ENCODE data around the gene RADIL. TPM values are rescaled to one million over a fixed set of nuclear protein-coding genes. Genes with fewer than 3 reads are reported as not detected.

RADIL gene
- total and polyA plus RNA-seq, 9 of the 15 experiments (the other 6 are each of a cell fraction or from before 2014, with no cell fraction given), result 0.06 to 8.1 (median 1.9) TPM; not detected in 1

- FAIRE-seq, result no peak
- no peaks in the 10 kb centered on the region for H3K9me3 ChIP-seq (replicated peaks; ENCODE audit: control insufficient read depth, insufficient read depth, low read depth, low read length)
- H3K27me3 ChIP-seq (ENCODE audit: control insufficient read depth in 2 of 2, insufficient read depth in 2 of 2, low read length in 2 of 2), result no peaks in the 10 kb centered on the region
- no peak overlapping the region for H3K27ac ChIP-seq (ENCODE audit: extremely low read depth, low read depth, low read length)
- H3K4me1 ChIP-seq (replicated peaks in 1 of 2; ENCODE audit: control insufficient read depth in 2 of 2, insufficient read depth in 2 of 2, low read length in 2 of 2), result peaks cover 0 to 50% of the 10 kb centered on the region in 2 experiments; a peak in 3 of 5 replicates
- H3K79me2 ChIP-seq (ENCODE audit: control insufficient read depth, insufficient read depth, low read length), result no peaks in the 10 kb centered on the region
- no peak overlapping the region for H3K9ac ChIP-seq (ENCODE audit: insufficient read depth in 1 of 2, low read depth in 2 of 2, low read length in 2 of 2)
- DNase-seq (ENCODE audit: extremely low read depth in 1 of 4, low spot score in 3 of 4), result no peak
- H2AFZ ChIP-seq (ENCODE audit: low read depth, low read length), result no peak overlapping the region
- H3K4me2 ChIP-seq (ENCODE audit: insufficient read depth, low read length), result no peak overlapping the region
- intact Hi-C loops (cut with micrococcal nuclease), result loop anchor here (10.0 kb wide), 1 partner anchor 88 kb away; the partner anchor contains the start of gene RADIL
- no peaks in the 10 kb centered on the region for H3K9me1 ChIP-seq (ENCODE audit: control insufficient read depth, insufficient read depth, low read length)
- CTCF ChIA-PET (ENCODE audit: low intra/inter-chr PET ratio), result no interaction called here
- TF ChIP-seq ZNF778 (CRISPR knock-in tag; IDR thresholded peaks at IDR 0.05) (no peak), ZNF695 (CRISPR knock-in tag; IDR thresholded peaks at IDR 0.05) (no peak)
- POLR2A ChIA-PET, result interaction anchor here (0.7 to 1.3 kb wide), 3 partner anchors 10 to 318 kb away, joined by 3 to 5 read pairs (median 4); partner anchors contain the start of gene AP5Z1
- no peak for ATAC-seq
- in situ Hi-C loops (cut with MboI), result loop anchor here (10.0 kb wide), 1 partner anchor 288 kb away; no protein-coding TSS in a partner anchor
- H4K20me1 ChIP-seq (replicated peaks; ENCODE audit: control insufficient read depth, insufficient read depth, low read length), result peaks cover 4% of the 10 kb centered on the region; the same call in 1 of the 2 replicates
- no TSS peak for BruUV-seq (replicated peaks)
- no peak overlapping the region for H3K4me3 ChIP-seq
- 72% methylated on average over 9 of the region's 9 CpGs for WGBS (ENCODE audit: insufficient coverage, low coverage, missing lambda C conversion rate)
- H3K36me3 ChIP-seq (ENCODE audit: control insufficient read depth, insufficient read depth, low read length), result peaks cover 6% of the 10 kb centered on the region; the same call in 1 of the 3 replicates
Measured at GRCh38 chr7:4796453-4796852, 87.1 kb downstream of the RADIL start.

GRCh38 chr7:4794591-4795350 is 88.7 kb downstream of the RADIL start:
- Histone ChIP-seq H2AFZ (ENCODE audit: low read depth, low read length) (no peak overlapping the region), H3K4me3 (no peak overlapping the region), H3K4me1 (replicated peaks in 1 of 2; ENCODE audit: control insufficient read depth in 2 of 2, insufficient read depth in 2 of 2, low read length in 2 of 2) (peaks cover 0 to 44% of the 10 kb centered on the region in 2 experiments; a peak in 3 of 5 replicates), H3K36me3 (ENCODE audit: control insufficient read depth, insufficient read depth, low read length) (peaks cover 14% of the 10 kb centered on the region; the same call in 1 of the 3 replicates), H3K9ac (ENCODE audit: insufficient read depth in 1 of 2, low read depth in 2 of 2, low read length in 2 of 2) (peak overlapping the region in 1 of 2 experiments; percentile 28; a peak in 1 of 4 replicates), H3K9me1 (ENCODE audit: control insufficient read depth, insufficient read depth, low read length) (no peaks in the 10 kb centered on the region), H3K4me2 (ENCODE audit: insufficient read depth, low read length) (no peak overlapping the region), H4K20me1 (replicated peaks; ENCODE audit: control insufficient read depth, insufficient read depth, low read length) (peaks cover 4% of the 10 kb centered on the region; the same call in 1 of the 2 replicates), H3K79me2 (ENCODE audit: control insufficient read depth, insufficient read depth, low read length) (no peaks in the 10 kb centered on the region), H3K27ac (ENCODE audit: extremely low read depth, low read depth, low read length) (no peak overlapping the region), H3K27me3 (ENCODE audit: control insufficient read depth in 2 of 2, insufficient read depth in 2 of 2, low read length in 2 of 2) (no peaks in the 10 kb centered on the region), H3K9me3 (replicated peaks; ENCODE audit: control insufficient read depth, insufficient read depth, low read depth, low read length) (no peaks in the 10 kb centered on the region)
- no TSS peak for BruUV-seq (replicated peaks)
- ATAC-seq (no peak), DNase-seq (ENCODE audit: extremely low read depth in 1 of 4, low spot score in 3 of 4) (no peak), FAIRE-seq (no peak)
- ChIA-PET POLR2A (interaction anchor here (0.6 to 0.7 kb wide), 2 partner anchors 241 to 318 kb away, joined by 3 to 4 read pairs; no protein-coding TSS in a partner anchor), CTCF (ENCODE audit: low intra/inter-chr PET ratio) (interaction anchor here (0.9 kb wide), 1 partner anchor 36 kb away, joined by 5 read pairs; no protein-coding TSS in a partner anchor)
- WGBS (ENCODE audit: insufficient coverage, low coverage, missing lambda C conversion rate), result 51% methylated on average over 20 of the region's 24 CpGs
- intact Hi-C loops (cut with micrococcal nuclease), result loop anchor here (10.0 kb wide), 1 partner anchor 90 kb away; the partner anchor contains the start of gene RADIL
- in situ Hi-C loops (cut with MboI), result loop anchor here (10.0 kb wide), 1 partner anchor 290 kb away; no protein-coding TSS in a partner anchor
- TF ChIP-seq KLF13 (tag; IDR thresholded peaks at IDR 0.05; ENCODE audit: borderline replicate concordance, low read depth), result no peak
- TF ChIP-seq ZNF12 (CRISPR knock-in tag; IDR thresholded peaks at IDR 0.05), result no peak
- no peak for TF ChIP-seq MTA3 (IDR thresholded peaks at IDR 0.05; ENCODE audit: borderline replicate concordance)
- TF ChIP-seq ATF3 (IDR thresholded peaks at IDR 0.05), result peak; percentile 39
- no peak for TF ChIP-seq ATF3 (CRISPR knock-in tag; conservative IDR thresholded peaks at IDR 0.05)
- TF ChIP-seq USF1 (CRISPR knock-in tag; IDR thresholded peaks at IDR 0.05), result no peak
- no peak for TF ChIP-seq ZBTB34 (CRISPR knock-in tag; IDR thresholded peaks at IDR 0.05)
- no peak for TF ChIP-seq ZNF830 (CRISPR knock-in tag; IDR thresholded peaks at IDR 0.05)
